Frontal cortex (tissue), 4 donors: ENCODE results near the gene RAX2. TPM values are rescaled to one million over a fixed set of nuclear protein-coding genes. Genes with fewer than 3 reads are reported as not detected.
A peak's percentile ranks its signal among the peaks of the same experiment; 100 is the strongest.
"Not testable (repeated sequence)": the region's sequence is repeated elsewhere in the genome, so short reads cannot be mapped to it uniquely, and the experiment has no call there.

ENCODE experiments used
- DNase-seq, 2 donors: peaks; one replicate each; pipeline ENCODE4 v3.0.0; 2012; ENCODE audit warnings: low spot score in 2 of 2
- FAIRE-seq: peaks from 2 replicates; lab custom pipeline; 2012; peaks lifted over from hg19 to GRCh38; lab: Jason Lieb, UNC
- total RNA-seq: library from RNA; depleted of rRNA; stranded (reverse); fragments of >200 nt; gene quantifications from one replicate; pipeline ENCODE4 v1.2.3, GENCODE V29; 2014
- donor health status: control.
- donor health status: control.
- donor health status: control.

RAX2 gene
- total RNA-seq, 1 donor from 2014 or later, result under 0.01 TPM

DNA sequence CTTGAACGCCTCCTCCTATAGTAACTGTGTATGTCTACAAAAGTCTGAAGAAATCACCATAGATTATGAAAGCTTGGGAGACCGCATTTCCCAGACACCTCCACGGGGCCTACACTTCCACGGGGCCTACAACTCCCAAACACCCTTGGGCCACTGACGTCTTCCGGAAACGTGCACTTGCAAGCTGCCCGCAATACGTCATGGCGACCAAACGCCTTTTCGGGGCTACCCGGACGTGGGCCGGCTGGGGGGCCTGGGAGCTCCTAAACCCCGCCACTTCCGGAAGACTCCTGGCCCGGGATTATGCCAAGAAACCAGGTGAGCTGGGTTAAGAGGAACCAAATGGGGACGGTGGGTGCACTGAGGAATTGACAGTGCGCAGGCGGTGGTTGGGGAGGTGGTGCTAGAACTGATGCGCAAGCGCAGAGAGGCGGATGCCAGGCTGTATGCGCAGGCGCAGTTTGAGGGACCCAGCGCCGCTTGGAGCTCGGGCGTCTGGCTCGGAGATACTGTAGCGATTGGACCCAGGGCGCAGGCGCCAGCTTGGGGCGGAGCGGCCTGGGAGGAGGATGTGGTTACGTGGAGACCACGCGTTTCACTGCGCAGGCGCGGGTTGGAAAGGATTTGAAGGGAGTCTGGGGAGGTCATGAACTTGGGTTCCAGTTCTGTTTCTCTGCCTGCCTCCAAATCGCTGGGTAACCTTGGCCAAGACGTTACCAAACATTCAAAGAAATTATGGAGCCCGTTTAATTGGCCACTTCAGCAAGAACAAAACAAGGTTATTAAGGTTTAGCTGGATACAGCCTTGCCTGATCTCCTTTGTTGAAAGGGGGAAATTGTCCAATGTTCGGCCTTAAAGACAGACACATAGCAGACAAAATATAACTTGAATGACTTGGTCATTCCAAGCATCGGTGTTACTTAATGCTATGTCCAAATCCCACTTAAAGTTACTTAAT, 9.2 kb downstream of the RAX2 start, which contains the start of gene MRPL54:
Gene MRPL54, plus strand, starts transcription at position 182 of the 959 bp plus-strand sequence. Its CDS starts 19 bp downstream, at position 201.
- peak; percentile 95 to 96 for DNase-seq
- no peak for FAIRE-seq

DNA sequence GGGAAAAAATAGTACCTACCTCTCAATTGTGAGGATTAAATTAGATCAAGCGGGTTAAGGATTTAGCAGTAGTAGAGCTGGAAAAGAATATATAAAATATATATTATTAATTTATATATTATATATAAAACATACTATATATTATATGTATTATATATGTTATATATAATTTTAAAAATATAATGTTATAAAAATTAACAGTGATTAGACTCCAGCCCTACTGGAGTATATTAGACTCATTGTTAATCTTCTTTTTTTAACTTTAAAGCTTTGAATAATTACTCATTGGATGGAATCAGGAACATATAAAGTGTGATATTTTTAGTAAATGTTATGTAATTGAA, 9.9 kb downstream of the RAX2 start:
- no peak for FAIRE-seq
- DNase-seq, result no peak

DNA sequence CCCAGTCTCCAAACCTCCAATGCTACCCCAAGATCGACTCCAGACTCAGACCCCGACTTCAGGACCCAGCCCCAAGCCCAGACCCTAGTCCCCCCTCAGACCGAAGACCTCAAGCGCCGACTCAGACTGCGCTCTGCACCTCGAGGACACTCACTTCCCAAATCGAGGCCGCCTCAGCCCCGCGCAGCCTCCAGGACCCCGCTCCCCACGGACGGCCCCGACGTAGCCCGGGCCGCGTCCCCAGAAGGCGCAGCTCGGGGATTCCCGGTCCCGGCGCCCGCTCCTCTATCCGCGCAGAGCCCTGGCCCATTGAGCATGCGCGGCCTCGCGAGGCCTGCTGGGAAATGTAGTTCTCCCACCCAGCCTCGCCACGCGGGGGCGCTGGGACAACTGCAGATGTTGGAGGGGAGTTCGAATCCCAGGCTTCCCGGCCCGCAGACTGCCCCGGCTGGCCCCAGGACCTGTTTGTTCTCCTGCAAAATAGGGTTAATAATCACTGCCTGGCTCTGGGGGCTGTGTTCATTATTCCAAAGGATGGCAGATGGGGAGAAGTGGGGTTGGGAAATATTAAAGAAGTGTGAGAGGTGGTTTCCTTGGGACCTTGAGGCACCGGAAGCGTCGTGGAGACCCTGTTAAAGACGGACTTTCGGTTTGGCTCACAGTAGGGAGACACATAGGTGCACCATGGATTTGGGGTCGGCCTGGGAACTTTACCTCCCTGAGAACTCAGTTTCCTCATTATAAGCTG, 10.5 kb downstream of the RAX2 start, which contains the start of gene APBA3:
Gene APBA3, minus strand, starts transcription at position 311 of the 748 bp plus-strand sequence. CDS start 1,428 bp downstream, outside the sequence.
- FAIRE-seq (no peak), DNase-seq (peak; percentile 90 to 92)

DNA sequence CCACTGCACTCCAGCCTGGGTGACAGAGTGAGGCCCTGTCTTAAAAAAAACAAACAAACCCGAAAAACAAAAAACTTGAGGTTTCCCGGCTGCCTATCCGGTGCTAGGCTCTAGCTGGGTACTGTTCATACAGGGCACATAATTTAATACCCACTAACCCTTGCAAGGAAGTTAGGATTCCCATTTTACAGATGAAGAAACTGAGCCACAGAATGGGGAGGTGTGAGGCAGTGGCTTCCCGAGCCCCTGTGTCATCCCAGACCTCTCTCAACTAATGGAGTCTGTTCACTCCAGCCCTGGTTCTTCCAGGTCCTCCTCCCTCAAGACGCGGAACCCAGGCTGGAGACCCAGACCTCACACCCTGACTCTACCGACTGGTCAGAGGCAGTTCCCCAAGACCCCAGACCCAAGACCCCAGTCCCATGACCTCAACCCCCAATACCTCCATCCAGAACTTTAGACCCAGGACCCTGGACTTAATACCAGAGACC, 11.1 kb downstream of the RAX2 start:
- no peak for DNase-seq

DNA sequence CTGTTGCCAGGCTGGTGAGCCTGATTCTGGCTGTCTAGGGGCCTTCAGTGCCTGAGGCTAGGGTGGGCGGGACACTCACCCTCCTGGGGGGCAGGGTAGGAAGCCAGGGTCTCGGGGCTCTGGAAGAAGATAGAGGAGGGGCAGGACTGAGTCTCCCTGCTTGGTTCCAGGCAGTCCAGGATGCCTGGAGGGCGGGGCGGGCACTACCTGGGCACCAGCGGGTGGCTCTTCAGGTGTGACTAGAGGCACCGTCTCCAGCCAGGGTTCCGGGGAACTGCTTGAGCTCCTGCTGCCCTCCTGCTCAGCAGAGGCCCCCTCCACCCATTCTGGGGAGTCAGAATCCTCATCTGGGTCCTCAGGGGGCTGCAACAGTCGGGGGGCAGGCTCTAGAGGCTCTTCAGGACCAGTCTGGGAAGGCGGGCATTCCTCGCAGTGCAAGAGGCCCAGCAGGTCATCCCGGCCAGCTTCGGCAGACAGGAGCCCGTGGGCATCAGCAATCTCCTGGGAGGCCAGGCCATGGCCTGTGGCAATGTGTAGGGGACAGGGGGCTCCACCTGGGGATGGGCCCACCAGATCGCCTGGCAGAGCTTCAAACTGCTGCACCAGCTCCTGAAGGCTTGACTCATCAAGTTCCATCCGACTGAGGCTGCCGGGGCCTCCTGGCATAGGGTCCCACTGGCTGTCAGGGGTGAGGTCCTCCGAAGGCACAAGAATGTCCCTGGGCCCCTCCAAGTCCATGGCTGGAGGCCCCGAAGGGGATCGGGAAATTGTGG, 12.4 kb downstream of the RAX2 start:
- DNase-seq (no peak), FAIRE-seq (no peak)

More for the DNA sequence above, 11.1 kb downstream of the RAX2 start:
- FAIRE-seq, result no peak

DNA sequence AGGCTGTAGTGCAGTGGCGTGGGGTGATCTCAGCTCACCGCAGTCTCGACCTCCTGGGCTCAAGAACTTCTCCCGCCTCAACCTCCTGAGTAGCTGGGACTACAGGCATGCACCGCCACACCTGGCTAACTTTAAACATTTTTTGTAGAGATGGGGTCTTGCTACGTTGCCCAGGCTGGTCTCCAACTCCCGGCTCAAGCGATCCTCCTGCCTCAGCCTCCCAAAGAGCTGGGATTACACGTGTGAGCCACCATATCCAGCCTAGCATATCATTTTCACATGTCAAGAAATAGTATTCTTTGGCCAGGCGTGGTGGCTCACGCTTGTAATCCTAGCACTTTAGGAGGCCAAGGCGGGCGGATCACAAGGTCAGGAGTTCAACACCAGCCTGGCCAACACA, 13.7 kb downstream of the RAX2 start:
- not testable (repeated sequence) for DNase-seq, FAIRE-seq

DNA sequence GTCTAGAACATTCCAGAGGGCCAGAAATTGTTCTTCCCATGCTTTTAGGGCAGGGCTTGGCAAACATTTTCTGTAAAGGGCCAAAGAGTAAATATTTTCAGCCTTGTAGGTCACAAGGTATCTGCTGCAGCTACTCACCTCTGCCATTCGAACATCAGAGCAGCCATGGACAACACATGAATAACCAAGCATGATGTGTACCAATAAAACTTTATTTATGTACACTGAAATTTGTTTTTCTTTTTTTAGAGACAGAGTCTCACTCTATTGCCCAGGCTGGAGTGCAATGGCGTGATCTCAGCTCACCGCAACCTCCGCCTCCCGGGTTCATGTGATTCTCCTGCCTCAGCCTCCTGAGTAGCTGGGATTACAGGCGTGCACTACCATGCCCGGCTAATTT, 14.3 kb downstream of the RAX2 start:
- FAIRE-seq, DNase-seq: not testable (repeated sequence)

DNA sequence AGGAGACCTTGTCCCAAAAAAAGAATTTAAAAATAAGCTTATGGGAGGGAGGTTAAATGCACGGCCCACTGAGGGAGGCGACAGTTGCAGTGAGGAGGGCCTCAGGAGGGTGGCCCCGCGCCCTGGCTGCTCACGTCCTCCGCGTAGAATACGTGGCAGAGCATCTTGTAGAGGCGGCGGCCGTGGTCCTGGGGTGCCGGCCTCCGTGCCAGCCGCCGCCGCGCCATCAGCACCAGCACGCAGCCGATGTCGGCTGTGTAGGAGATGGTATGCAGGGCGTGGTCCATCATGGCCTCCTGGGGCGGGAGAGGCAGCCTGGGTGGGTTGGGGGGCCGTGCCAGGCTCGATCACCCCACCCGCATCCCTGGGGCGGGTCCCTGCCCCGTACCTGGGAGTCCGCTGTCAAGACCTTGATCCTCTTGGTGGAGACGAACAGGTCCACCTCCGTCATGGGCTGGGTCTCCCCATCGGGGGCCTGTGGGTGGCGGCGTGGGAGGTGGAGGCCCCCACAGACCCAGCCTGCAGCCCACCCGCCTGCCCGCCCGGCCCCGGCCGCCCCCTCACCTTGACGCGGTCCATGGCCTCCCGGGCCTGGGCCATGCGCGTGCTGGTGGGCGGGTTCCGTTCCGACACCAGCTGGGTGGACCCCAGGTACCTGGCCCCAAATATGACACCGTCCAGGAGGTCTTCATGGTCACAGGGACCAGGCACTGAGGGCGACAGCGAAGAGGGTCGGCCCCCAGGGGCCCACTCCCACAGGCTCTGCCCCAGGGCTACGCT, 18.2 kb downstream of the RAX2 start:
- FAIRE-seq (no peak), DNase-seq (no peak)

DNA sequence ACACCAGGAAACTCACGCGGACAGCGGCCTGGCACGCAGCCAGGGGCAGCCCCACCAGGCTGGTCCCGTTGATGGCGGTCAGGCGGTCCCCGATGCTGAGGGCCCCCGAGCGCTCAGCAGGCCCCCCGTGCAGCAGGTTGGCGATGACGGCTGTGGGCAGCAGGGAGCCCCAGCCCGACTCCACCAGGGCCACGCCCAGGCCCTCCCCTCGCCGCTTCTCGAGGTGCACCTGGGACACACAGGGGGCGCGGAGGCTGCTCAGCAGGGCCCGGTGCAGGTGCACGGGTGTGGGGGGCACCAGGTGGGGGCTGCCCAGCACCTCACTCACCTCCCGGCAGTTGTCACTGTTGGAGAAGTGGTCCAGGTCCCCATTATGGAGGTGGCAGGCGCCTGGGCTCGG, 19.5 kb downstream of the RAX2 start:
- DNase-seq (no peak), FAIRE-seq (no peak)

DNA sequence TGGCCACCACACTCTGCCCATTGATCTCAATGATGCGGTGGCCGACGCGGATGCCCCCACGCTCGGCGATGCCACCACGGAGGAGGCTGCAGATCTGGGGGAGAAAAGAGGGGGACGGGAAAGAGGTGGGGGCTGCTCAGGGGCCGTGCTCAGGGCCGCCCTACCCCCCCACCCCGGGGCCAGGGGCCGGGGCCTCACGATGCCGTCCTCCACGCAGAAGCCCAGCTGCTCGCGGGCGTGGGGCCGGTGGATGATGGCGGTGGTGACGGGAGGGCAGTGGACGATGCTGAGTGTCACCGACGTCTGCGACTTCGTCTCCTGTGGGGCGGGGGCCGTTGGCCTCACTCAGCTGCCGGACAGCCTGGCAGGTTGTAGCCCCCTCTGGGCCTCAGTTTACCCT, 20.8 kb downstream of the RAX2 start:
- FAIRE-seq (no peak), DNase-seq (no peak)

DNA sequence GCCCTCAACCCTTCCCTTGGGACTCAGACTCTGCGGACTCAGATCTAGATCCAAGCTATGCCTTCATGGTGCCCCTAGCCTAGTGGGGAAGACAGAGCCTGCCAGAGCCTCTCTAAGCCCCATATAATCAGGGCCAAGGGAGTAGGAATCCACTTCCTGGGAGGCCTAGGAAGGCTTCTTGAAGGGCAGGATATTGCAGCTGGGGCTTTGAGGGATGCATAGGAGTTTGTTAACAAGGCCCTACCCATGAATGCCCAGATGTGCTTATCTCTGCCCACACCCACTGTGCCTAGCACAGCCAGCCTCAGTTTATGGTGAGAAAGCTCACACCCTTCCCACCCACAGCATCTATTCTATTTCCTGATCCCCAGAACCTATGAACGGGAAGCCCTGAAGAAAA, 21.8 kb downstream of the RAX2 start:
- no peak for DNase-seq
- FAIRE-seq, result no peak

DNA sequence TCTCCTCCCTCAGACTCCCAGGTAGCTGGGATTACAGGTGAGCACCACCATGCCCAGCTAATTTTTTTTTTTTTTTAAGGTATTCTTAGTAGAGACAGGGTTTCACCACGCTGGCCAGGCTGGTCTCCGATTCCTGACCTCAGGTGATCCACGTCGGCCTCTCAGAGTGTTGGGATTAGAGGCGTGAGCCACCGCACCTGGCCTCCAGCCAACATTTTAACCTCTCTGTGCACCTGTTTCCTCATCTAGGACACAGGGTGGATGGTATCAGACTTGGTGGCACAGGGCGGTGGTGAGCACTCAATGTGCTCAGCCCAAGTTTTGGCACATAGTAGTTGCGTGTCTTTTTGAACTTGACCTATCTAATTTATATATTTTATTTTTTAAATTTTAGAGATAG, 23.1 kb downstream of the RAX2 start:
- no peak for DNase-seq
- no peak for FAIRE-seq

DNA sequence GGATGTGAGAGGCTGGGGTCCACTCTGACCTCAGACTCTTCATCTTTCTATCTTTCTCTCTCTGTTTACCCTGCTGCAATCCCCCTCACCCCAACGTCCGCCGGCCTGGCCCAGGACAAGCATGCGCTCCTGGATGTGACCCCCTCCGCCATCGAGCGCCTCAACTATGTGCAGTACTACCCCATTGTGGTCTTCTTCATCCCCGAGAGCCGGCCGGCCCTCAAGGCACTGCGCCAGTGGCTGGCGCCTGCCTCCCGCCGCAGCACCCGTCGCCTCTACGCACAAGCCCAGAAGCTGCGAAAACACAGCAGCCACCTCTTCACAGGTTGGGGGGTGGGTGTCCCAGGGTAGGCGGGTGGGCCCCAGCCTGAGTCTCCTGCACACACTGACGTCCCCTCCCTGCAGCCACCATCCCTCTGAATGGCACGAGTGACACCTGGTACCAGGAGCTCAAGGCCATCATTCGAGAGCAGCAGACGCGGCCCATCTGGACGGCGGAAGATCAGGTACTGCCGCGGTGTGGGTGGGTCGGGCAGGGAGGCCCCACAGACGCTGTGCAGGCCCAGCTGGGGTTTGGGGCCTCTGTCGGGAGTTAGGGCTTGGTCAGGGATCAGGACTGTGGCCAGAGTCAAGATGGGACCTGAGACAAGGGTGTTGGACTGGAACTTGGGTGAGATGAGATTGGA, 25.5 kb downstream of the RAX2 start:
- FAIRE-seq (no peak), DNase-seq (no peak)

DNA sequence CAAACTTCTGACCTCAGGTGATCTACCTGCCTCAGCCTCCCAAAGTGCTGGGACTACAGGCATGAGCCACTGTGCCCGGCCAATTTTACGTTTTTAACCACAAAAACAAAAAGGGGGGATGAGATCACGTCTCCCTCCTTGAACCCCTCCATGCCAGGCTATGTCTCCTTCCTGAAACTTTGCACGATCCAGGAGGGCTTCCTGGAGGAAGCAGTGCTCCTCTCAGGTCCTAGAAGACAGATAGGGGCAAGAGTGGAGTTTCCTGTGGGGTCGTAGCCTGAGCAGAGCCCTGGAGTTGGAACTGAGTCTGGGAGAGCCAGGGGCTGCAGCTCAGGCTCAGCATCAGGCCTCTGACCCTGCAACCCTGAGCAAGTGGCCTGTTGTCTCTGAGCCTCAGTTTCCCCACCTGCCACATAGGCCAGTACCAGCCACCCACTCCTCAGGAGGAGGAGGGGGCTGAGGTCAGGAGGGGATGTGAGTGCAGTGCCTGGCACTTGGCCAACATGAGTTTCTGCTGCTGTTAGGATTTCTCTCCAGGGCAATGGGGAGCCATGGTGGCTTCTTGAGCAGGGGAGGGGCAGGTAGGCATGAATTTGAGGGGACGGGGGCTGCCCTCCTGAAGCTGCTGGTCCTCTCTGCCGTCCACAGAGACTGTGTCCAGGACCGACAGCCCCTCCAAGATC, 26.5 kb downstream of the RAX2 start:
- DNase-seq (no peak), FAIRE-seq (no peak)

DNA sequence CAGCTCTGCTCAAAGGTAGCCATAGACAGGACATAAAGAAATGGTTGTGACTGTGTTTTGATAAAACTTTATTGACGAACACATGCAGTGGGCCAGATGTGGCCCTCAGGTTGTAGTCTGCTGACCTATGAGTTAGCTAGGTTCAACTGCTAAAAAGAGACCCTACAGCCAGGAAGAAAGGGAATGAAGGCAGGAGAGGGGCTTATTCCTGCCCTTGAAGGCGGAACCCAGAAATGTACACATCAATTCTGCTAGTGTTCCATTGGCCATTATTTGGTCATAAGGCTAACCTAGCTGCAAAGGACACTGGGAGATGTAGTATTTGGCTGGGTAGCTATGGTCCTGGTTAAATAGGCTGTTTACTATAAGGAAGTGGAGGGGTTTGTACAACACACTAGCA, 28.5 kb downstream of the RAX2 start:
- FAIRE-seq (no peak), DNase-seq (no peak)

DNA sequence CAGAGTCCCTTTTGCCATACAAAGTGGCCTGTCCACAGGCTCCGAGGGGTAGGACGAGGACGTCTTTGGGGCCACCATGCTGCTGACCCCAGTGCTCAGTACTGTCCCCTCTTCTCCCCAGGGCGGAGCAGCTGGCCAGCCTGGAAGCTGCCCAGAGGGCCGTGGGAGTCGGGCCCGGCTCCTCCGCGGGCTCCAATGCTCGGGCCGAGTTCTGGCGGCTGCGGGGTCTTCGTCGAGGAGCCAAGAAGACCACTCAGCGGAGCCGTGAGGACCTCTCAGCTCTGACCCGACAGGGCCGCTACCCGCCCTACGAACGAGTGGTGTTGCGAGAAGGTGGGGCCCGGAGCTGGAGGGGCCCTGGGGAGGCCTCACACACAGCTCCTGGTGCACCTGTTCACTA, 31.6 kb downstream of the RAX2 start:
- no peak for FAIRE-seq
- no peak for DNase-seq

DNA sequence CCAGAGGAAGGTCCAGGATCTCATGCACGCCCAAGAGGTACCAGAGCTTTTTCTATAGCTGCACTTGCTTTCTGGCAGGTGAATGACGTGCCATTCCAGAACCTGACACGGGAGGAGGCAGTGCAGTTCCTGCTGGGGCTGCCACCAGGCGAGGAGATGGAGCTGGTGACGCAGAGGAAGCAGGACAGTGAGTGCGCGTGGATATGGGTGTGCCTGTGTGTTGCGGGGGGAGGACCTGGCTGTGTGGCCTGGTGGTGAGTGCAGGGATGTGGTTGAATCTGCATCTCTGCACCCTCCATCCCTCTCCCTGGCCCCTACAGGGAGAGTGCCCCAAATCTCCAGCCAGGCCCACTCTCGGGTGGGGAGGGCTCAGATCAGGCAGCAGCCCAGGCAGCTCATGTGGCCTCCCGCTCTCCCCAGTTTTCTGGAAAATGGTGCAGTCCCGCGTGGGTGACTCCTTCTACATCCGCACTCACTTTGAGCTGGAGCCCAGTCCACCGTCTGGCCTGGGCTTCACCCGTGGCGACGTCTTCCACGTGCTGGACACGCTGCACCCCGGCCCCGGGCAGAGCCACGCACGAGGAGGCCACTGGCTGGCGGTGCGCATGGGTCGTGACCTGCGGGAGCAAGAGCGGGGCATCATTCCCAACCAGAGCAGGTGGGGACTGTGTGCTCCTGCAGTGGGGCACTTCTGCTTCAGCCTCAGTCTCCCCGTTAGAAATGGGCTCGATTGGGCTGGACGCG, 33.4 kb downstream of the RAX2 start:
- DNase-seq (no peak), FAIRE-seq (no peak)
